ENCODE results near the gene PRSS2. TPM values are rescaled to one million over a fixed set of nuclear protein-coding genes. Genes with fewer than 3 reads are reported as not detected.

Gene PRSS2
- total RNA-seq (not detected in 2 replicates), polyA plus RNA-seq (not detected in 2 replicates), polyA minus RNA-seq (ENCODE audit: low replicate concordance) (not detected in 2 replicates)
- not detected in 2 replicates for polyA plus RNA-seq (2012)

GRCh38 chr7:142770661-142771352, at the start of gene PRSS2:
Gene PRSS2, plus strand, starts transcription at chr7:142770970. Its CDS starts 13 bp downstream, at chr7:142770983.
- TF ChIP-seq EZH2 (IDR thresholded peaks at IDR 0.05; ENCODE audit: low read length, missing control alignments) (no peak), CTCF (conservative IDR thresholded peaks at IDR 0.05 in 1 of 2, IDR thresholded peaks at IDR 0.05 in 1 of 2; ENCODE audit: low read depth in 1 of 2, low read length in 2 of 2) (no peak)
- no peak within 1 kb of the TSS for H3K9ac ChIP-seq (ENCODE audit: insufficient read depth, low read length)
- no peak within 1 kb of the TSS for H2AFZ ChIP-seq (ENCODE audit: low read length)
- no peaks in the 10 kb centered on the region for H3K4me1 ChIP-seq (ENCODE audit: control insufficient read depth, extremely low read depth, insufficient read depth, low read length)
- H3K27ac ChIP-seq (ENCODE audit: insufficient read depth, low read length) = no peak within 1 kb of the TSS
- no peaks in the 10 kb centered on the region for H3K27me3 ChIP-seq (ENCODE audit: control insufficient read depth, insufficient read depth, low read length)
- H3K36me3 ChIP-seq (ENCODE audit: control insufficient read depth, insufficient read depth, low read length) = no peaks in the 10 kb centered on the region
- no peak for DNase-seq (ENCODE audit: low read depth in 2 of 2)
- H3K79me2 ChIP-seq (ENCODE audit: control insufficient read depth, insufficient read depth, low read length) = no peaks in the 10 kb centered on the region
- no peak within 1 kb of the TSS for H3K4me3 ChIP-seq (replicated peaks in 1 of 4; ENCODE audit: control extremely low read depth in 1 of 4, insufficient read depth in 1 of 4, low read depth in 3 of 4, low read length in 4 of 4)
- no peak within 1 kb of the TSS for H3K4me2 ChIP-seq (ENCODE audit: extremely low read depth, insufficient read depth, low read length)
- no peaks in the 10 kb centered on the region for H3K9me3 ChIP-seq (ENCODE audit: control insufficient read depth, insufficient read depth, low read depth, low read length)
- H4K20me1 ChIP-seq (ENCODE audit: control insufficient read depth, extremely low read depth, insufficient read depth, low read length) = no peaks in the 10 kb centered on the region

- no peaks in the 10 kb centered on the region for H4K20me1 ChIP-seq (ENCODE audit: control insufficient read depth, extremely low read depth, insufficient read depth, low read length)
- H3K4me2 ChIP-seq (ENCODE audit: extremely low read depth, insufficient read depth, low read length) = no peak overlapping the region
- DNase-seq (ENCODE audit: low read depth in 2 of 2) = no peak
- no peak overlapping the region for H3K9ac ChIP-seq (ENCODE audit: insufficient read depth, low read length)
- peaks cover 2% of the 10 kb centered on the region for H3K27me3 ChIP-seq (ENCODE audit: control insufficient read depth, insufficient read depth, low read length)
- H3K4me3 ChIP-seq (replicated peaks in 1 of 4; ENCODE audit: control extremely low read depth in 1 of 4, insufficient read depth in 1 of 4, low read depth in 3 of 4, low read length in 4 of 4) = no peak overlapping the region
- no peaks in the 10 kb centered on the region for H3K79me2 ChIP-seq (ENCODE audit: control insufficient read depth, insufficient read depth, low read length)
- no peak overlapping the region for H3K27ac ChIP-seq (ENCODE audit: insufficient read depth, low read length)
- no peak overlapping the region for H2AFZ ChIP-seq (ENCODE audit: low read length)
- H3K36me3 ChIP-seq (ENCODE audit: control insufficient read depth, insufficient read depth, low read length) = no peaks in the 10 kb centered on the region
- H3K9me3 ChIP-seq (ENCODE audit: control insufficient read depth, insufficient read depth, low read depth, low read length) = no peaks in the 10 kb centered on the region
- TF ChIP-seq CTCF (conservative IDR thresholded peaks at IDR 0.05 in 1 of 2, IDR thresholded peaks at IDR 0.05 in 1 of 2; ENCODE audit: low read depth in 1 of 2, low read length in 2 of 2) (no peak), EZH2 (IDR thresholded peaks at IDR 0.05; ENCODE audit: low read length, missing control alignments) (no peak)
- no peaks in the 10 kb centered on the region for H3K4me1 ChIP-seq (ENCODE audit: control insufficient read depth, extremely low read depth, insufficient read depth, low read length)
These were observed 49.8 kb upstream of the PRSS2 start for GRCh38 chr7:142720986-142721385.

GRCh38 chr7:142722248-142722794, 48.4 kb upstream of the PRSS2 start:
- no peaks in the 10 kb centered on the region for H3K4me1 ChIP-seq (ENCODE audit: control insufficient read depth, extremely low read depth, insufficient read depth, low read length)

More at GRCh38 chr7:142722248-142722794, 48.4 kb upstream of the PRSS2 start:
- H3K27ac ChIP-seq (ENCODE audit: insufficient read depth, low read length) = no peak overlapping the region
- peak overlapping the region; percentile 16 for H2AFZ ChIP-seq (ENCODE audit: low read length)
- H3K27me3 ChIP-seq (ENCODE audit: control insufficient read depth, insufficient read depth, low read length) = no peaks in the 10 kb centered on the region
- H3K9me3 ChIP-seq (ENCODE audit: control insufficient read depth, insufficient read depth, low read depth, low read length) = no peaks in the 10 kb centered on the region
- DNase-seq (ENCODE audit: low read depth in 2 of 2) = no peak
- H3K4me2 ChIP-seq (ENCODE audit: extremely low read depth, insufficient read depth, low read length) = peak overlapping the region; percentile 57
- H4K20me1 ChIP-seq (ENCODE audit: control insufficient read depth, extremely low read depth, insufficient read depth, low read length) = no peaks in the 10 kb centered on the region
- TF ChIP-seq EZH2 (IDR thresholded peaks at IDR 0.05; ENCODE audit: low read length, missing control alignments) (no peak), CTCF (conservative IDR thresholded peaks at IDR 0.05 in 1 of 2, IDR thresholded peaks at IDR 0.05 in 1 of 2; ENCODE audit: low read depth in 1 of 2, low read length in 2 of 2) (no peak)
- peak overlapping the region in 3 of 4 experiments; percentile 20 to 43 (median 24) for H3K4me3 ChIP-seq (replicated peaks in 1 of 4; ENCODE audit: control extremely low read depth in 1 of 4, insufficient read depth in 1 of 4, low read depth in 3 of 4, low read length in 4 of 4)
- H3K36me3 ChIP-seq (ENCODE audit: control insufficient read depth, insufficient read depth, low read length) = no peaks in the 10 kb centered on the region
- H3K79me2 ChIP-seq (ENCODE audit: control insufficient read depth, insufficient read depth, low read length) = no peaks in the 10 kb centered on the region
- H3K9ac ChIP-seq (ENCODE audit: insufficient read depth, low read length) = no peak overlapping the region
